GM10847 (cell line): ENCODE data around the gene ZNF746.

Source experiments
- POLR2A ChIP-seq: IDR thresholded peaks from 2 replicates; pipeline ENCODE4 v1.6.1; 2011; ENCODE audit not compliant: insufficient read length; ENCODE audit errors: extremely low read depth

ZNF746 gene

DNA sequence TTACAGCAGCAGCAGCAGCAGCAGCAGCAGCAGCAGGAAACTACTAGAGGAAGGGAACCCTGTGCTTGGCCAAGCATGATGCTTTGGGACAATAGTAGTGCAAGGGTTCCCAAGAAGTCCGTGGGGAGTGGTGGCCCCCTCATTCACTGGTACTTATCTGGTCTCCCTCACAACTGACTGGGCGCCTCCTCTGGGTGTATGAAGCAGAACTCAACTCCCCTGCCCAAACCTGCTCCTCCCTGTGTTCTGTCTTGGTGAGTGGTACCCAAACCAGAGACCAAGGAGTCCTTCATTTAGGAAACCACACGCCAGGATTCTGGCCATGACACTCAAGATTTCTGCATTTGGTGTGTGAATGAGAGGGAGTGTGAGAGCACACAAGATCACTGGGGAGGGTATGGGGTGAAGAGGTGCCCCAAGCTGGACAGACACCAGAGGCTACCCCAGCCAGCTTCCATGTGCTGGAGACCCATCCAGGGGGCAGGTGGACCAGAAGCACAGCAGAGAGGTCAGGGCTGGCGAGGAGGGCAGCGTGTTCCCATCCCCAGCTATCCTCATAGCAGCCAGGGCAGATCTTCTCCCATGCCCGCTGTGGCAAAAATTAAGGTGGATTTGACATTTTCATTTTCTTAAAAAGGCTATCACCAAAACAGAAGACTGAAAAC is 26.2 kb downstream of the ZNF746 start:
- no peak for TF ChIP-seq POLR2A

DNA sequence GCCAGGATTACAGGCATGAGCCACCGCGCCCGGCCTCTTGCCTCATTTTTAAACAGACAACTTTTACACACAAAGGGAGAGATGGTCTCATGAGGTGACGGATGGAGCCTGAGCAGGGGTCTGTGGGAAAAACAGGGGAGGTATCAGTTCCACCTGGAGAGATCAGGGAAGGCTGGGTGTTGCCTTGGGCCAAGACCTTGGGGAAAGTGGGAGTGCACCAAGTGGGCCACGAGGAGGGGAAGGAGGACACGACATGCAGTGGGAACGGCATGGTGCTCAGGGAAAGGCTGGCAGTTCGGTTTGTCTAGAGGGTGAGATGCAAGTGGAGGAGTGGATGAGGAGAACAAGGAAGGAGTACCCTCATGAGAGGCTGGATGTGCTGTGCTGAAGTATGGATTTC is 27.8 kb downstream of the ZNF746 start:
- TF ChIP-seq POLR2A = no peak

DNA sequence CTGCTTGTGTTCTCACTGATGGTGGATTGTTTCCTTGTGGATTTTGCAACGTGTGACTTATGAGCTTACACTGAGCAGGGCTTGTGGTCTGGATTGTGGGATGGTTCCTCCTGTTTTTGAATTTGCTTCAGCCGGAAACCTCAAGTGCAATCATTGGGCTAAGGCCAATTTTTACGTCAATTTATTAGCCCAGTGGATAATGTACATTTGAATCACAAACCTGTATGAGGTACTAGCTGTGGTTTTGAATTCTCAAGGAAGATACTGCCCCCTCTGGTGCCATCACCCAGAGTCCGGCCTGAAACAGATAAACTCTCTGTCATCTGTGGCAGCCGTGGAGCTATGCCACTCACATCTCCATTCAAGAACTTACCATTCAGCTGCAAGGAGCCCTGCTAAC is 29.4 kb downstream of the ZNF746 start:
- no peak for TF ChIP-seq POLR2A

DNA sequence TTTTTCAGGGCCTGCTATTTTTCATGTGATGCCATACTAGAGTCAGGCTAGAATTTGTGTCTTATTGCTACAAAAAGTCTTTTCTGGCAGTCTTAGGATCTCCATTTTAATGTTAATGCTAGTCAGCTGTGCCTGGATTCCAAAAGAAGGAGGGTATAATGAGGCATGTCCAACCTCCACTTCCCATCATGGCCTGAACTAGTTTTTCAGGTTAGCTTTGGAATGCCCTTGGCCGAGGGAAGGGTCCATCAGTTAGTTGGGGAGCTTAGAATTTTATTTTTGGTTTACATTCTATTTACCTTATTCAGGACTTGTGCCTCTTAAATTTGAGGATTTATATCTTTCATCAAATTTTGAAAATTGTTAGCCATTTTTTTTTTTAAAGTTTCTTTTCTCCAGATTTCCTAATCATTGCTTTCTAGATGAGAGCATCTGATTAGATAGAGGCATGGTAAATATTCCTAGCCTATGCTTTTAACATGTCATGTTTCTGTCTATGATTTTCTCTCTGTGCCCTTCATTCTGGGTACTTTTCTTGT is 30.2 kb downstream of the ZNF746 start:
- TF ChIP-seq POLR2A = no peak

DNA sequence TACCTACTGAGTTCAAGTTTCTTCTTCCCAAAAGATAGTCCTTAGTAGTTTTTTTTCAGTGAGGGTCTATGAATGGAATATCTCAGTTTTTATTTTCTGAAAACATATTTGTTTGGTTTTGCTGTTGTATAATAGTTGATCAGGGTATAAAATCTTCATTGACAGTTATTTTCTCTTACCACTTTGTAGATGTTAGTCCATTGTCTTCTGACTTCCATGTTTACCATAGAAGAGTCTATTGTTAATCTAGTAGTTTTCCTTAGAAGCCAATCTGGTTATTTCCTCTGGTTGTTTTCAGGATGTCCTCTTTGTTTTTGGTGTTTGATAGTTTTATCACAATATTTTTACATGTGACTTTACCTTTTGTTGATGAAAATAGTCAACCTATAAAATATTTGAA is 31.2 kb downstream of the ZNF746 start:
- no peak for TF ChIP-seq POLR2A

DNA sequence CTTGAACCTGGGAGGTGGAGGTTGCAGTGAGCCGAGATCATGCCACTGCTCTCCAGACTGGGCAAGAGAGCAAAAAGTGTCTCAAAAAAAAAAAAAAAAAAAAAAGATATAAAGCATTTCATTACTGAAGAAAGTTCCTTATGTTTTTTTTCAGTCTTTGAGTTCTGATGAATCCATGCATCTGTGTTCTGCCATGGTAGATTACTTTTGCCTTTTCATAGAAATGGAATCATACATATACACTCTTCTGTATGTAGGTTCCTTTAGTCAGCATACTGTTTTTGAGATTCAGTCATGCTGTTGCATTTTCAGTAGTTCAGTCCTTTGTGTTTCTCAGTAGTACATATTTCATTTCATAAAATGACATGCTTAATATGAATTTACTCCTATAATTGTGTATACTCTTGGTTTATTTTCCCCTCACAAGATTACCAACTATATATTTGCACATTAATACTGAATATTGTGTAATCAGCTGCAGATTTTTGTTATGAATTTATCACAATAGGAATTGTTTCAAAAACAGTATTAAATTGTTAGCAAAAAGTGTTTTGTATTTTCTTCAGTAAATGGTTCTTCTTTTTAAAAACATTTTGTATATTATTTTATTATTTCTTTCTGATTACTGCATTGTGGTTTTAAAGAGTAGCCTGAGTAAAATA is 34.0 kb downstream of the ZNF746 start:
- no peak for TF ChIP-seq POLR2A

DNA sequence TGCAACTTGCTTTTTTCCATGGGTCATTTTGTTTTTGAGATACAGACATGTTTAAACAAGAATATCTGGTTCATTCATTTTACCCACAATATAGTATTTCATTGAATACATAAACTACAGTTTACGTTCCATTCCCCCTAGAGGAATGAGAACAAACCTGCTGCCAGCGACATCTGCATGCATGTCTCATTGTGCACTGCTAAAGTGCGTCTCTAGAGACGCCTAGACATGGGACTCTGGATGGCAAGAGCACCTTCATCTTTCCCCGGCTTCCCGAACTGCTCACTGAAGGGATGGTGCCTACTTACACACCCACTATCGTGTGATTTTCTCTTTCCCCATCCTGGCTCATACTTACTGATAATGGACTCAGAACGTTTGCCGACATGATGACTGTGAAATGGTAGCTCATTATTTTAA is 35.5 kb downstream of the ZNF746 start:
- no peak for TF ChIP-seq POLR2A

DNA sequence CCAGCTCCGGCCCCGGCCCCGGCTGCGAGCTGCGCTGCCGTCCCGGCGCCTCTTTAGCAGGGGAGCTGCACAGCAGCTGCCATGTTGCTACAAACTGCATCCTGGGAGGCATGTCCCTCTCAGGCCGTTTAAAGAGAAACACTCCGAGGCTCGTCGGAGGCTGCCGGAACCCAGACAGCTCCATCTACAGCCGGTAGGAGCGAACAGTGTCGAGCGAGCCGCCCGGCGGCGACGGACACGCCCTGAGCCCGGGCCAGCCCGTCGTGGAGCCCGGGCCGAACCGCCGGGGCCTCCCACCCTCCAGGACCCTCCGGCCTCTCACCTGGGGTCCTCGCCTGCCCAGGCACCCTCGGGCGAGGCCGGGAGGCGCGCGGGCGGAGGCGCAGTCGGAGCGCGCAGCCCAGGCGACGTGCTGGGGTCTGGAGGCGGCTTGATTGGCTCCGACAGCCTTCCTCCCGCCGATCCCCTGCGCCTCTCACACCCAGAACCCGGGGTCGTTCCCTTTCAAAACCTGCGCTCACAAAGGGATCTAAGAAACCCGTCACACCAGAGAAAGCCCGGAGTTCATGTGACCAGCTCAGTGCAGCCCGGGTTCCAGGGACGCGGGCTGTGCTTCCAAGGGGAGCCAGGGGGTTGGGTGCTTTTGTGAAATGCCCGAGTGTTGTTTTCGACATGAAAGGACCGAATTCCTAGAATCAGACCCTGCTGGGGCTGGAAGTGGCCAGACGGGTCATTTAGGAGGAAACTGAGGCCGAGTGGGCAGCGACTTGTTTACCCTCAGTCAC is 36.9 kb downstream of the ZNF746 start, which contains the start of gene ZNF777:
TSS of gene ZNF777 (minus strand) at position 570 of the 785 bp plus-strand sequence. CDS start 5,040 bp downstream, outside the sequence.
- peak; percentile 35 for TF ChIP-seq POLR2A

DNA sequence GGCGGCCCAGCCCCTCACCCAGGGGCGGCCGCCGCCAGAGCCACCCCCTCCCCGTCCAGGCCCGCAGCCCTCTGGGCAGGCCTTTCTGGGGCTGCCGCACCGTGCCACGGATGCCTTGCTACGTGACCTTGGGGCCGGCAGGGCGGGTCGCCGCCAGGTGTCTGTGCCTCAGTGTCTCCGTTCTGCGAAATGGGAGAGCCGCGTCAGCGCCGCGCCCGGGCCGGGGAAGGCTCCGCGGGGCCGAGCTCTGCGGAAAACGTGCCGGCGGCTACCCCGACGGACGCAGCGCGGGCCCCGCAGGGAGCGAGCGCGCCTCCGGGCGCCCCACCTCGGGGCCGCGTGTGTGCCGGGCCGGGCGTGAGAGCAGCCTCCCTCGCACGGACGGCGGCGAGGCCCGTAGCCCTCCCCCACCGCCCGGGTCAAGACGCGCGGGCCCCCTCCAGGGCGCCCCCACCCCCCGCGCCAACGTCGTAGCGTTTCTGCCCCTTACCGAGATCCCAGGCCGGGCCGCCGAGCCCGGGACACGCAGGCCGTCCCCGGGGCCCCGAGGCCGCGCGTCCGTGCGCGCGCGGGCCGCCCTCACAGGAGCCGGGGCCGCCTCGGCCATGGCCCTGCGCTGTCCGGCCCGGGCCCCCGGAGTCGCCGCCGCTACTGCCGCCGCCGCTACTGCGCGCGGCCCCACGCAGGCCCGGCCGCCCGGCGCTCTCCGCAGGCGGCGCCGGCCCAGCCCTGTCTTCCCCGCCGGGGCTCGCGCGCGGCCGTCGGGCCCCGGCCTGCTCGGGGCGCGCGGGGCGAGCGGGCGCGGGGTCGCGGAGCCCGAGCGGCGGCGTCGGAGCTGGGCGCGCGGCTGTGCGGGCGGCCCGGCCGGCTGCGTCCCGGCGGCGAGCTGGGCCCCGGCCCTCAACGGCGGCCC is 37.8 kb downstream of the ZNF746 start:
- TF ChIP-seq POLR2A = no peak

DNA sequence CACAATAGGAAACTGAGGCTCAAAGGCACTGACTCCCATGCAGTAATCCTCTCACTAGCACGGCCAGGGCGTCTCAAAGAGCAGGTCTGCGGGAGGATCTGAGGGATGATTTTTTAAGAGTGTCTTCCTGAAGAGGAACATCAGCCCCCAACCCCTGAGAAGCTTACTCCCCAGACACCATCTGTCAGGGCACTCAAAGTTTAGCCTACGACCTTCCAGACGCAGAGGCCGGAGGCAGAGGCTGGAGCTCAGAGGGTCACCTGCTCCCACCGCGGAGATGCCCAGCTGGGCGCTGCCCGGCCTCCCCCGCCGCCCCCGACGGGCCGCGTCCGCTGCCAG is 38.4 kb downstream of the ZNF746 start:
- TF ChIP-seq POLR2A = no peak

DNA sequence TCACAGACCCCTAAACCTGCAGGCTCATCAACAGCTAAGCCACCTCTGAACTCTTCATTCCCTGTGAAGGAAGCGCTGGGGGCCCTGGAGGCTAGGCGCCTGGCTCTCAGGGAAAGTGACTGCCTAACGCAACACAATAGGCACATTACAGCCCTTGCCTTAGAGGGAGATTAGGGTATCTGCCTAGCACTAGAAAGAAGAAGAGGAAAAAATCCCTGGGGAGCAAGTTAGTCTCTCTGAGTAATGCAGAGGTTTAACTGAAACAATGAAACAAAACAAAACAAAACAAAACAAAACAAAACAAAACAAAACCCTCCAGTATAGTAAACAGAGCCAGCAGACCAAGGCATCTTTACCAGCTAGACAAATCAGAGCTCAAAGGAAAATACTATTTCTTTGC is 39.4 kb downstream of the ZNF746 start:
- TF ChIP-seq POLR2A = no peak

DNA sequence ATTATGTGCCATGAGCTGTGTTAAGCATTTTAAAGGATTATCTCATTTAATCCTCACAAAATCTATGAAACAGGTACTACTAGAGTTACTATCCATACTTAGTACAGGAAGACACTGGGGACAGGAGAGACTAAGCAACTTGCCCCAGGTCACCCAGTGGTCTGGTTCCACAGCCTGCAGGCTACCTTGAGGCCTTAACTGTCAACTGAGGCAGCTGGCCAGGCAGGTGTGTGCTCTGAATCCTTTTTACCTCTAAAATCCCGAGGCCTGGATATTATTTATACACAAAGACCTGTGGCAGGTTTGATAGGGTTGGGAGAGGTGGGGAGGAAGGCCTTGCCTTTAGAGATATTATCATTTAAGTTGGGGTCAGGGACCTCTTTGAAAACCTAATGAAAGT is 39.8 kb downstream of the ZNF746 start:
- TF ChIP-seq POLR2A = no peak

DNA sequence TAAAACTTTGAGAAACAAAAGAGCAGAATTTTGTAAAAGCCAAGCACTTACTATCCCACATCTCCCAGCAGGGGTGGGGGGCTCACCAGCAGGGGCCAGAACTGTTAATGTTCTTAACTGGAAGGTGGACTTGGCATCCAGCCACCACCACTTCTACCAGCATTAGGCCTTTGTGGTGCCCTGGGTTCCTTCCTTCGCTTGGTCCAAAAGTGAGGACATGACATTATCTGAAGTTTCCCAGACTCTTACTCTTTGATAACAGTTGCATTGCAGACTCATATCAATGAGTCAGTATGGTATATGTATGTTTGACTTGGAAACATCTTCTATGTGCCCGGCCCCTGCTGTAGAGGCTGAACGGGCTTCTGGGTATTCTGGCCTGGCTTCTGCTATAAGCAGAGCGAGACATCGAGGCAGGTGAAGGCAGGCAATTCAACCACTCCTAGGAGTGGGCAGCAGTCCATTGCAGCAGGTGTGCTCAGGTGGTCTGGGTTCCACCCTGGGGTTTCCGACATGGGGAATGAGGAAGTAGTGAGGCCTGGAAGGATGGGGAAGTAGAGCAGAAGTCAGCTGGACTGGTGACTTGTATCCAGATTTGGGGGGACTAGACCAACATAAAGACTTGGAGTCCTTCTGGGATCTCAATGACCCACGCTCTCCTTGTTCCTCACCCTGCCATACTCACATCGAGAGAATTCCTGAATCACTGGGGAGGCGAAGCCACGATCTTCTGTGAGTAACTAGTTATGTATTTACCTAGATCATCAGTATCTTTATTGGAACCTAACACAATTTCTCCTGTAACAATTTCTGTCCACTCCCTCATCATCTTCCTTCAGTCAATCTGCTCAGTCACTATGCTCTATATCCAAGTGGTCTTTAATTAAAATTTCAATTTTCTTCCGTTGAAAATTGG is 40.8 kb downstream of the ZNF746 start:
- no peak for TF ChIP-seq POLR2A
